GM12878 (cell line): Measurements from ENCODE around the gene SSPN. TPM values are rescaled to one million over a fixed set of nuclear protein-coding genes. Genes with fewer than 3 reads are reported as not detected.

ENCODE experiments used
- BACH1 ChIP-seq: fragments of 450-650 bp; IDR thresholded peaks from 2 replicates; pipeline ENCODE4 v1.6.1; 2017; ENCODE audit warnings: mild to moderate bottlenecking, borderline replicate concordance
- BCL3 ChIP-seq: IDR thresholded peaks from 2 replicates; pipeline ENCODE4 v1.6.1; 2011; ENCODE audit warnings: borderline replicate concordance, low read depth, mild to moderate bottlenecking, moderate library complexity, low read length; ENCODE audit not compliant: insufficient read depth, poor library complexity, severe bottlenecking
- CBFB ChIP-seq: IDR thresholded peaks from 2 replicates; pipeline ENCODE4 v1.6.1; 2016; ENCODE audit warnings: antibody characterized with exemption, low read depth
- CBX5 ChIP-seq: sonication (generic); IDR thresholded peaks from 2 replicates; pipeline ENCODE4 v1.6.1; 2016; ENCODE audit warnings: low read depth, moderate library complexity, mild to moderate bottlenecking, inconsistent platforms
- CHD1 ChIP-seq: IDR thresholded peaks from 2 replicates; pipeline ENCODE4 v1.6.1; 2012; ENCODE audit warnings: low read depth, low read length, improper control_type of control experiment
- CHD2 ChIP-seq: IDR thresholded peaks from 2 replicates; pipeline ENCODE4 v1.6.1; 2011; ENCODE audit warnings: low read depth, low read length, improper control_type of control experiment, borderline replicate concordance
- CREB1 ChIP-seq: IDR thresholded peaks from 2 replicates; pipeline ENCODE4 v1.6.1; 2012; ENCODE audit warnings: low read depth, mild to moderate bottlenecking, inconsistent platforms
- DPF2 ChIP-seq: fragments of 450-650 bp; IDR thresholded peaks from 2 replicates; pipeline ENCODE4 v1.6.1; 2017; ENCODE audit warnings: mild to moderate bottlenecking
- IKZF2 ChIP-seq, 2 experiments: fragments of 450-650 bp; IDR thresholded peaks; 2 replicates each; pipeline ENCODE4 v1.6.1; 2017; ENCODE audit warnings: mild to moderate bottlenecking in 2 of 2, moderate library complexity in 2 of 2
- MYB ChIP-seq: fragments of 150-350 bp; IDR thresholded peaks from 2 replicates; pipeline ENCODE4 v1.6.1; 2014; ENCODE audit warnings: mild to moderate bottlenecking, low read depth, low read length, borderline replicate concordance
- NFXL1 ChIP-seq: fragments of 450-650 bp; IDR thresholded peaks from 2 replicates; pipeline ENCODE4 v1.6.1; 2017; ENCODE audit warnings: antibody characterized with exemption, mild to moderate bottlenecking, borderline replicate concordance
- PAX5 ChIP-seq: IDR thresholded peaks from 2 replicates; pipeline ENCODE4 v1.6.1; 2011; ENCODE audit warnings: low read depth, low read length, borderline replicate concordance
- PRDM15 ChIP-seq: fragments of 450-650 bp; formaldehyde crosslinking; IDR thresholded peaks from 2 replicates; pipeline ENCODE4 v1.4.0; 2020; ENCODE audit warnings: mild to moderate bottlenecking, moderate library complexity
- SPI1 ChIP-seq: IDR thresholded peaks from 2 replicates; pipeline ENCODE4 v1.6.1; 2011; ENCODE audit warnings: low read depth, mild to moderate bottlenecking, low read length, moderate library complexity, borderline replicate concordance; ENCODE audit not compliant: insufficient read depth
- SREBF2 ChIP-seq: IDR thresholded peaks from 2 replicates; pipeline ENCODE4 v1.6.1; 2012; ENCODE audit warnings: mild to moderate bottlenecking, low read length
- SUPT20H ChIP-seq: IDR thresholded peaks from 2 replicates; pipeline ENCODE4 v1.6.1; 2011; ENCODE audit warnings: low read depth, mild to moderate bottlenecking, low read length, moderate library complexity, borderline replicate concordance; ENCODE audit not compliant: control insufficient read depth
- TBL1XR1 ChIP-seq: IDR thresholded peaks from 2 replicates; pipeline ENCODE4 v1.6.1; 2012; ENCODE audit warnings: low read depth, low read length, improper control_type of control experiment
- ZBTB33 ChIP-seq: fragments of 450-650 bp; IDR thresholded peaks from 2 replicates; pipeline ENCODE4 v1.6.1; 2017; ENCODE audit warnings: mild to moderate bottlenecking
- ZSCAN29 ChIP-seq: fragments of 450-650 bp; IDR thresholded peaks from 2 replicates; pipeline ENCODE4 v1.6.1; 2017; ENCODE audit warnings: mild to moderate bottlenecking, moderate library complexity
- polyA plus RNA-seq, 11 experiments: library from polyadenylated mRNA; depleted of rRNA in 4 of 11; unstranded in 6 of 11; stranded (reverse) in 5 of 11; fragments of >200 nt; fragmentation: Nextera tagmentation in 4 of 11; fragmentation: Illumina TruSeq in 1 of 11; extraction: Ambion mirVana in 4 of 11; extraction: Trizol in 1 of 11; gene quantifications; 1 replicate in 1 of 11; 2 replicates in 10 of 11; pipeline versions ENCODE4 v1.2.1 to v1.2.3, GENCODE V29; 2011 to 2016; ENCODE audit warnings: inconsistent platforms in 2 of 11, missing spikeins in 2 of 11, low read depth in 1 of 11
- total RNA-seq, 4 experiments: library from RNA; depleted of rRNA in 3 of 4; stranded (reverse); fragments of >200 nt in 3 of 4; fragmentation: Illumina TruSeq in 1 of 4; extraction: Trizol in 1 of 4; gene quantifications; 2 replicates each; pipeline versions ENCODE4 v1.2.1 to v1.2.3, GENCODE V29; 2013 to 2021
- TF ChIP-seq, protein P1 (sequence below): IDR thresholded peaks from 2 replicates; pipeline ENCODE4 v1.6.1; 2011; ENCODE audit warnings: low read depth, low read length, improper control_type of control experiment, borderline replicate concordance
- TF ChIP-seq, protein P2 (sequence below): fragments of 450-650 bp; IDR thresholded peaks from 2 replicates; pipeline ENCODE4 v1.6.1; 2016; ENCODE audit warnings: mild to moderate bottlenecking

Gene SSPN
- total and polyA plus RNA-seq, 10 of the 15 experiments (the other 5 are each of a cell fraction or from before 2014, with no cell fraction given): 0.04 to 0.41 (median 0.28) TPM; not detected in 5

- TF ChIP-seq, protein P1, sequence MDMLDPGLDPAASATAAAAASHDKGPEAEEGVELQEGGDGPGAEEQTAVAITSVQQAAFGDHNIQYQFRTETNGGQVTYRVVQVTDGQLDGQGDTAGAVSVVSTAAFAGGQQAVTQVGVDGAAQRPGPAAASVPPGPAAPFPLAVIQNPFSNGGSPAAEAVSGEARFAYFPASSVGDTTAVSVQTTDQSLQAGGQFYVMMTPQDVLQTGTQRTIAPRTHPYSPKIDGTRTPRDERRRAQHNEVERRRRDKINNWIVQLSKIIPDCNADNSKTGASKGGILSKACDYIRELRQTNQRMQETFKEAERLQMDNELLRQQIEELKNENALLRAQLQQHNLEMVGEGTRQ: no peak
- TF ChIP-seq, protein P2, sequence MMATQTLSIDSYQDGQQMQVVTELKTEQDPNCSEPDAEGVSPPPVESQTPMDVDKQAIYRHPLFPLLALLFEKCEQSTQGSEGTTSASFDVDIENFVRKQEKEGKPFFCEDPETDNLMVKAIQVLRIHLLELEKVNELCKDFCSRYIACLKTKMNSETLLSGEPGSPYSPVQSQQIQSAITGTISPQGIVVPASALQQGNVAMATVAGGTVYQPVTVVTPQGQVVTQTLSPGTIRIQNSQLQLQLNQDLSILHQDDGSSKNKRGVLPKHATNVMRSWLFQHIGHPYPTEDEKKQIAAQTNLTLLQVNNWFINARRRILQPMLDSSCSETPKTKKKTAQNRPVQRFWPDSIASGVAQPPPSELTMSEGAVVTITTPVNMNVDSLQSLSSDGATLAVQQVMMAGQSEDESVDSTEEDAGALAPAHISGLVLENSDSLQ: peak; percentile 19; the same call in 1 of the 2 replicates
- TF ChIP-seq PAX5: peak; percentile 85
- no peak for TF ChIP-seq CHD1
- peak; percentile 73 for TF ChIP-seq CHD2
- TF ChIP-seq ZSCAN29: peak; percentile 54; the same call in 1 of the 2 replicates
- peak; percentile 75; the same call in 1 of the 2 replicates for TF ChIP-seq ZBTB33
- no peak for TF ChIP-seq BCL3
- TF ChIP-seq CBFB: 0 out of 2 replicates have a peak, but pooled peaks have one; percentile 62
- TF ChIP-seq NFXL1: no peak
- TF ChIP-seq SUPT20H: no peak
- no peak for TF ChIP-seq SREBF2
- TF ChIP-seq PRDM15: no peak
- TF ChIP-seq TBL1XR1: no peak; the same call in 1 of the 2 replicates
- peak; percentile 98 for TF ChIP-seq DPF2
- peak; percentile 80 for TF ChIP-seq CBX5
- no peak for TF ChIP-seq MYB
- TF ChIP-seq SPI1: peak; percentile 99
- TF ChIP-seq IKZF2 (IDR thresholded peaks at IDR 0.05): peak; percentile 97 to 98
- TF ChIP-seq BACH1: peak; percentile 93; the same call in 1 of the 2 replicates
- 0 out of 2 replicates have a peak, but pooled peaks have one; percentile 28 for TF ChIP-seq CREB1
These were observed 39.0 kb upstream of the SSPN start (continued) for GRCh38 chr12:26156201-26156871.
